T-cell (primary cell): ENCODE results near the gene TJP2. TPM values are rescaled to one million over a fixed set of nuclear protein-coding genes. Genes with fewer than 3 reads are reported as not detected.

Source experiments
- ATAC-seq, 4 experiments: fragments of 200-7000 bp in 3 of 4; fragments of 150-1000 bp in 1 of 4; cut with Tn5 transposase; replicated peaks in 1 of 4; 1 replicate in 3 of 4; 2 replicates in 1 of 4; pipeline ENCODE4 v1.10.0; 2021; ENCODE audit warnings: moderate library complexity in 3 of 4, mild to moderate bottlenecking in 2 of 4, moderate number of reproducible peaks in 1 of 4
- CTCF ChIA-PET, 2 donors: fragments of 300-600 bp; sonication (Branson Sonifier 250); formaldehyde crosslinking; loops; one replicate each; lab custom pipeline; 2022; ENCODE audit warnings: antibody characterized with exemption in 2 of 2; lab: Charles Lee
- POLR2A ChIA-PET, 2 donors: fragments of 300-600 bp; sonication (Branson Sonifier 250); formaldehyde crosslinking; loops; one replicate each; lab custom pipeline; 2022; ENCODE audit warnings: antibody characterized with exemption in 2 of 2; lab: Charles Lee
- DNase-seq, 35 experiments: peaks; one replicate each; pipeline versions ENCODE4 v3.0.0 to v3.0.0-alpha.2; 2013 to 2023
- H3K27ac ChIP-seq: one replicate; pipeline ENCODE4 v1.5.1; 2013; ENCODE audit warnings: low read length
- H3K27me3 ChIP-seq, 2 experiments: replicated peaks in 1 of 2; 1 replicate in 1 of 2; 2 replicates in 1 of 2; pipeline versions ENCODE4 v1.6.1 to v1.7.0; 2013; ENCODE audit warnings: low read length in 1 of 2, mixed read lengths in 1 of 2; ENCODE audit not compliant: control insufficient read depth in 2 of 2, insufficient read depth in 2 of 2; ENCODE audit errors: extremely low read depth in 1 of 2
- H3K36me3 ChIP-seq, 2 donors: 1 replicate in 1 of 2; 2 replicates in 1 of 2; pipeline versions ENCODE4 v1.6.1 to v1.7.0; 2013; ENCODE audit warnings: low read length in 1 of 2; ENCODE audit not compliant: control insufficient read depth in 2 of 2, insufficient read depth in 1 of 2; ENCODE audit errors: extremely low read depth in 1 of 2
- H3K4me1 ChIP-seq, 2 experiments: 1 replicate in 1 of 2; 2 replicates in 1 of 2; pipeline versions ENCODE4 v1.6.1 to v1.7.0; 2013; ENCODE audit warnings: low read length in 2 of 2, mixed read lengths in 1 of 2; ENCODE audit not compliant: insufficient read depth in 2 of 2, control insufficient read depth in 1 of 2; ENCODE audit errors: extremely low read depth in 1 of 2
- H3K4me3 ChIP-seq, 2 donors: 1 replicate in 1 of 2; 2 replicates in 1 of 2; pipeline versions ENCODE4 v1.5.1 to v1.7.0; 2013; ENCODE audit warnings: mild to moderate bottlenecking in 2 of 2, low read length in 1 of 2, moderate library complexity in 1 of 2; ENCODE audit not compliant: control insufficient read depth in 1 of 2; ENCODE audit errors: extremely low read depth in 1 of 2
- H3K9me3 ChIP-seq: 2 replicates; pipeline ENCODE4 v1.7.0; 2013
- H3K27ac Mint-ChIP-seq, 2 donors: one replicate each; pipeline ENCODE4 v1.8.0; 2020 to 2021; ENCODE audit warnings: mild to moderate bottlenecking in 2 of 2, mixed read lengths in 2 of 2
- H3K27me3 Mint-ChIP-seq, 2 donors: one replicate each; pipeline ENCODE4 v1.8.0; 2021 to 2022; ENCODE audit warnings: mixed read lengths in 2 of 2
- H3K36me3 Mint-ChIP-seq: one replicate; pipeline ENCODE4 v1.8.0; 2021; ENCODE audit warnings: mixed read lengths
- H3K4me1 Mint-ChIP-seq, 3 donors: one replicate each; pipeline ENCODE4 v1.8.0; 2020 to 2022; ENCODE audit warnings: mixed read lengths in 3 of 3, mild to moderate bottlenecking in 1 of 3
- H3K4me3 Mint-ChIP-seq, 3 donors: one replicate each; pipeline ENCODE4 v1.8.0; 2020 to 2022; ENCODE audit warnings: mild to moderate bottlenecking in 3 of 3, mixed read lengths in 3 of 3, moderate library complexity in 3 of 3
- H3K9me3 Mint-ChIP-seq, 3 donors: one replicate each; pipeline ENCODE4 v1.8.0; 2020 to 2022; ENCODE audit warnings: mixed read lengths in 3 of 3
- WGBS: methylation state at CpG from one replicate; pipeline ENCODE4 v1.1.5; 2013; ENCODE audit warnings: missing lambda C conversion rate; ENCODE audit not compliant: insufficient coverage; 5-methylcytosine and 5-hydroxymethylcytosine counted together
- total RNA-seq, 35 experiments: library from RNA in 6 of 35; stranded (reverse) in 6 of 35; fragments of 120-200 nt in 1 of 35; gene quantifications; one replicate each; pipeline versions ENCODE4 v1.2.1 to v1.2.4 and lab custom pipeline; 2013 to 2026

The TJP2 gene
- total RNA-seq, 5 donors from 2014 or later (not counting 1 experiment from before 2014, with no cell fraction given): 6.4 to 10.4 (median 6.6) TPM

- Histone ChIP-seq H3K9me3 (no peaks in the 10 kb centered on the region), H3K4me3 (no peak overlapping the region), H3K27ac (no peak overlapping the region), H3K36me3 (no peaks in the 10 kb centered on the region), H3K27me3 (no peaks in the 10 kb centered on the region), H3K4me1 (no peaks in the 10 kb centered on the region)
- CTCF ChIA-PET: no interaction called here
- DNase-seq (no peak), ATAC-seq (no peak)
- Mint-ChIP-seq H3K4me3 (no peak overlapping the region), H3K27me3 (peaks cover 5 to 21% of the 10 kb centered on the region in 2 donors), H3K9me3 (peaks cover 7 to 10% (median 8%) of the 10 kb centered on the region in 3 donors), H3K36me3 (no peaks in the 10 kb centered on the region), H3K27ac (no peak overlapping the region), H3K4me1 (no peaks in the 10 kb centered on the region)
- POLR2A ChIA-PET: no interaction called here
- WGBS: no CpG with 5 or more reads among the region's 5 CpGs
Observed at GRCh38 chr9:69308206-69308931, 134.3 kb downstream of the TJP2 start.

DNA sequence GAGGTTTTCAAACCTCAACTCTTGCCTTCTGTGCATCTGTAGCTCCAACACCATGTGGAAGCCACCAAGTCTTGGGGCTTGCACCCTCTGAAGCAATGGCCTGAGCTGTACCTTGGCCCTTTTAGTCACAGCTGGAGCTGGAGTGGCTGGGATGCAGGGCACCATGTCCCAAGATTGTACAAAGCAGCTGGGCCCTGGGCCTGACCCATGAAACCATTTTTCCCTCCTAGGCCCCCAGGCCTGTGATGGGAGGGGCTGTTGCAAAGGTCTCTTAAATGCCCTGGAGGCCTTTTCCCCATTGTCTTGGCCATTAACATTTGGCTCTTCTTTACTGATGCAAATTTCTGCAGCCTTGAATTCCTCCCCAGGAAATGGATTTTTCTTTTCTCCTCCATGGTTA is 139.1 kb downstream of the TJP2 start:
- H3K4me3 ChIP-seq: no peak overlapping the region
- DNase-seq (no peak), ATAC-seq (no peak)
- no peaks in the 10 kb centered on the region for H3K36me3 ChIP-seq
- Mint-ChIP-seq H3K9me3 (peaks cover 13 to 18% (median 14%) of the 10 kb centered on the region in 3 donors), H3K36me3 (no peaks in the 10 kb centered on the region), H3K4me1 (no peaks in the 10 kb centered on the region), H3K27ac (no peak overlapping the region), H3K4me3 (no peak overlapping the region), H3K27me3 (peaks cover 8 to 28% of the 10 kb centered on the region in 2 donors)
- peaks cover 0 to 4% of the 10 kb centered on the region in 2 experiments for H3K27me3 ChIP-seq
- POLR2A ChIA-PET: no interaction called here
- no peaks in the 10 kb centered on the region for H3K4me1 ChIP-seq
- H3K9me3 ChIP-seq: no peaks in the 10 kb centered on the region
- H3K27ac ChIP-seq: no peak overlapping the region
- CTCF ChIA-PET: no interaction called here

DNA sequence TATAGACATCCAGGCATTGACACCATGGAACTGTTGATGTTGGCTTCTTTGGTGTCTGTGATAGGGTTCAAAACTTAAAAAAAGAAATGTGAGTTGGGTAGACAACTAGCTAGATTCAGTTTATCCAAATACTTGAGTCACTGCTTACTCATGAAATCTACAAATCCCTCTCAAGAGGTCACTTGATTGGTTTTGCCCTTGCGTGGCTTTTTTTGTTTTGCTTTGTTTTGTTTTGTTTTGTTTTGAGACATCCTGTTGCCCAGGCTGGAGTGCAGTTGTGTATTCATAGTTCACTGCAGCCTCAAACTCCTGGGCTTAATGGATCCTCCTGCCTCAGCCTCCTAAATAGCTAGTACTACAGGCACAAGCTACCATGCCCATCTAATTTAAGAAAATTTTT is 140.5 kb downstream of the TJP2 start:
- no CpG with 5 or more reads among the region's 1 CpG for WGBS
- H3K27me3 ChIP-seq: peaks cover 0 to 4% of the 10 kb centered on the region in 2 experiments
- H3K9me3 ChIP-seq: no peaks in the 10 kb centered on the region
- no peak overlapping the region for H3K4me3 ChIP-seq
- Mint-ChIP-seq H3K27ac (no peak overlapping the region), H3K4me3 (no peak overlapping the region), H3K4me1 (no peaks in the 10 kb centered on the region), H3K36me3 (no peaks in the 10 kb centered on the region), H3K9me3 (peaks cover 13 to 18% (median 14%) of the 10 kb centered on the region in 3 donors), H3K27me3 (peaks cover 11 to 31% of the 10 kb centered on the region in 2 donors)
- H3K27ac ChIP-seq: no peak overlapping the region
- POLR2A ChIA-PET: no interaction called here
- CTCF ChIA-PET: interaction anchor here in 1 of 2 donors (0.9 kb wide), 1 partner anchor 9 kb away, joined by 3 read pairs; no protein-coding TSS in a partner anchor
- ATAC-seq (no peak), DNase-seq (no peak)
- no peaks in the 10 kb centered on the region for H3K4me1 ChIP-seq
- no peaks in the 10 kb centered on the region for H3K36me3 ChIP-seq

DNA sequence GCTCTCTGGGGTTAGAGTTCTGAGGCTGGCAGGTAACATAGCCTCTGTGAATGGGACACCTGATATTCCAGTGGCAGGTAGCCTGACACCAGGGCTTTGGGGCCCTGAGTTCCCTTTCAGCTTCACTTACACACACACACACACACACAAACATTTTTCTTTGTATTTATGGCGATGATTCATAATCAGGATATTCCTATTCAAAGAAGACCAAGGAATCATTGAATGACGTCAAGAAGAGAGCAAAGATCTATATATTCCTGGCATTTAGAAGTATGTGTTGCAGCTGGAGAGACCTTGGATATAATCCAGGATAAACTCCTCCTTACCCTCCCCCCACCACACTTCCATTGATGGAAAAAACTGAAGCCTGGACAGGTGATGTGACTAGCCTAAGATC is 143.0 kb downstream of the TJP2 start:
- Histone ChIP-seq H3K9me3 (no peaks in the 10 kb centered on the region), H3K36me3 (no peaks in the 10 kb centered on the region), H3K4me3 (no peak overlapping the region), H3K27ac (no peak overlapping the region), H3K4me1 (no peaks in the 10 kb centered on the region), H3K27me3 (peaks cover 0 to 9% of the 10 kb centered on the region in 2 experiments)
- H3K4me1 Mint-ChIP-seq: no peaks in the 10 kb centered on the region
- peaks cover 11 to 15% (median 11%) of the 10 kb centered on the region in 3 donors for H3K9me3 Mint-ChIP-seq
- POLR2A ChIA-PET: no interaction called here
- no CpG with 5 or more reads among the region's 2 CpGs for WGBS
- DNase-seq (no peak), ATAC-seq (no peak)
- H3K36me3 Mint-ChIP-seq: no peaks in the 10 kb centered on the region
- no peak overlapping the region for H3K4me3 Mint-ChIP-seq
- no peak overlapping the region for H3K27ac Mint-ChIP-seq
- CTCF ChIA-PET: no interaction called here
- peaks cover 14 to 43% of the 10 kb centered on the region in 2 donors for H3K27me3 Mint-ChIP-seq

GRCh38 chr9:69317894-69318293 is 143.8 kb downstream of the TJP2 start:
- no peak for ATAC-seq

GRCh38 chr9:69319324-69320025 is 145.4 kb downstream of the TJP2 start:
- Mint-ChIP-seq H3K4me3 (no peak overlapping the region), H3K4me1 (no peaks in the 10 kb centered on the region), H3K36me3 (no peaks in the 10 kb centered on the region), H3K27ac (no peak overlapping the region), H3K9me3 (no peaks in the 10 kb centered on the region), H3K27me3 (peaks cover 22 to 47% of the 10 kb centered on the region in 2 donors)
- ChIA-PET POLR2A (no interaction called here), CTCF (interaction anchor here in 1 of 2 donors (0.6 kb wide), 1 partner anchor 734 kb away, joined by 3 read pairs; no protein-coding TSS in a partner anchor)
- no peaks in the 10 kb centered on the region for H3K36me3 ChIP-seq
- H3K9me3 ChIP-seq: no peaks in the 10 kb centered on the region
- DNase-seq (no peak), ATAC-seq (no peak)
- H3K27ac ChIP-seq: no peak overlapping the region
- no peaks in the 10 kb centered on the region for H3K4me1 ChIP-seq
- 76% methylated on average over 4 of the region's 6 CpGs for WGBS
- H3K27me3 ChIP-seq: peaks cover 0 to 12% of the 10 kb centered on the region in 2 experiments
- H3K4me3 ChIP-seq: no peak overlapping the region

More at GRCh38 chr9:69317894-69318293, 143.8 kb downstream of the TJP2 start:
- Mint-ChIP-seq H3K27me3 (peaks cover 14 to 47% of the 10 kb centered on the region in 2 donors), H3K9me3 (peaks cover 6 to 10% (median 7%) of the 10 kb centered on the region in 3 donors), H3K36me3 (no peaks in the 10 kb centered on the region), H3K4me3 (no peak overlapping the region), H3K27ac (no peak overlapping the region), H3K4me1 (no peaks in the 10 kb centered on the region)
- no peak for DNase-seq
- Histone ChIP-seq H3K27ac (no peak overlapping the region), H3K36me3 (no peaks in the 10 kb centered on the region), H3K4me1 (no peaks in the 10 kb centered on the region), H3K4me3 (no peak overlapping the region), H3K27me3 (peaks cover 0 to 9% of the 10 kb centered on the region in 2 experiments), H3K9me3 (no peaks in the 10 kb centered on the region)
- POLR2A ChIA-PET: no interaction called here
- CTCF ChIA-PET: no interaction called here
